Activated T-cell treated with anti-CD3 and anti-CD28 coated beads for 4 hours (primary cell): Measurements from ENCODE around the gene GABBR1.

Source experiments
- DNase-seq: peaks from one replicate; pipeline ENCODE4 v3.0.0-alpha.2; 2020

The GABBR1 gene

DNA sequence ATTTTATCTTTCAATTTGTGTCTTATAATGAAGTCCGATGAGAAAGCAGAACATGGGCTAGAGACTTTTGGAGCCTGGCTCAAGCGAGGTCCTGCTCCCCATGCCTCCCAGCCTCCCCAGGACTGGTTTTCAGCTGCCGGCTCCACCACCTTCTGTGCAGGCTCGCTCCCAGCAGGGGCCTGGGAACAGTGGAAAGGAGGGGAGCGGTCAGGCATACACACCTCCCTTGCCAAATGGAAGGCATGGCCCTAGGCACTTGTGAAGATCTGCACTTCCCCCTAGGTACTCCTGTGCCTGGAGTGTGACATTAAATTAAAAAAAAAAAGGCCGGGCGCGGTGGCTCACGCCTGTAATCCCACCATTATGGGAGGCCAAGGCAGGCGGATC lies 19.2 kb upstream of the GABBR1 start:
- DNase-seq: no peak

DNA sequence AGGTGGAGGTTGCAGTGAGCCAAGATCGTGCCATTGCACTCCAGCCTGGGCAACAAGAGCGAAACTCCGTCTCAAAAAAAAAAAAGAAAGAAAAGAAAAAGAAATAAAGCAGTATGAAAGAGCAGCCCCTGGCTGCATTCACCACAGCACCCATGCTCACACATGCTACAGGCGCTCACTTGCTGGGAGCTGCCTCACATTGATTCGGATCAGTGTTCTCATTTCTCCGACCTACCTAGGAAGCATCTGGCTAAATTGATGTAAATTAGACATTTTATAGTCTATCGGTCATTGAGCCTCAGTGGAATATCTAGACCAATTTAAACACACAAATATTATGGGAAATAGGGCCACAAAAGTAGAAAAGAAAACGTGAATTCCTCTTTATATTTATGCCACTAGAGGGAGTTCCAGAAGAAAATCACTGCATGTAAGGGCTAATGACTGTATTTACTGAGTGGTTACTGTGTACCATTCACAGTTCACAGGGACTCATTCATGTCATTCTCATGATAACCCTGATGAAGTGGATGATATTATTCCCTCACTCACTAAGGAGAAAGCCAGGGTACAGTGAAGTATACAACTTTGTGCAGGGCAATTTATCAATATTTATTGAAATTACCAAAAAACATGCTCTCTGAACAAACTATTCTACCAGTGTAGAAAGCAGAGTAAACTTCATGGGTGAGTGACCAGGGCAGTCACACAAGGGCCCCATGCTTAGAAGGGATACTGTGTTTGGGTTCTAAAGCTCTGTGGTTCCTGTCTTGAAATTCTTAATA lies 18.6 kb upstream of the GABBR1 start:
- DNase-seq: no peak

DNA sequence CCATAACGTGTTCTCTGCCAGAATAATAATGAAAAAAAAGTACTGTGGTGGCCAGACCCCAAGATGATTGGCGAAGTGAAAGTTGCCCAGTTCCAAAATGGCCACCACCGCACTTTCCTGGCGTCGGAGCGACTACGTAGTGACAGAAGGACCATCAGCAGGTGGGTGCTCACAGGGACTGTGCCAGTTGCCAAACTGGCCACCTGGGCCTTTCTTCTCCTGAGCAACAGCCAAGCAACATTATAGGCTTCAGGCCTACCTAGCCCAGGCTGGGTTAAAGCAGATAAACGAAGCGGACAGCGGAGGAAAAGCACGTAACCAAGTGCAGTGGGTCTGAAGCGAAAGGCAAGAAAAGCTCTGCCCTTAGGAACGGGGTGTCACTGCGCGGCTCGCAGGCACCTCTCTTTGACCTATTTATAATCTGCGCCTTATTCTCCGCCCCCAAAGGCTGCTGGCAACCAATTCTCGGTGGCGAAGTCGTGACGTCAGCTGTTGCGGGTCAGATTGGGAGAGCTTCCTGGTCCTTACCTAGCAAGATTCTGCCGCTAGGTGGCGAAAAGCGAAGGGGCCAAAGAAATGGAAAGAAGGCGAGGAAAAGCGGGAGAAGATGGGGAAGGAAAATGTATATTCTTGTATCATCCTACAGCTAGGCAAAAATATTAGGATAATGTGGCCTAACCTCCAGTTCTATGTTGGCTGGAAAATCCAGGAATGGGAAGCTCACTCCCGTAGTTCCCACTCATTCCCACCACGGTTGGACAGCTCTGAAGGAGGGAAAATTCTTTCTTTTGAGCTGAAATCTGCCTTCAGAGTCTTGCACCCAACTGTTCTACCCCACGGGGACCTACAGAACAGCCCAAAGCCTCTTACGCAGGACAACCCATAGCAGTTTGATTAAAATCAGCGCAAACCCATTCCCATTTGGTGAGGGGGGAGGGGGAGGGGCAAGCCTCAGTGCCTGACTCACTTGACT lies 17.0 kb upstream of the GABBR1 start:
- peak; percentile 99 for DNase-seq

DNA sequence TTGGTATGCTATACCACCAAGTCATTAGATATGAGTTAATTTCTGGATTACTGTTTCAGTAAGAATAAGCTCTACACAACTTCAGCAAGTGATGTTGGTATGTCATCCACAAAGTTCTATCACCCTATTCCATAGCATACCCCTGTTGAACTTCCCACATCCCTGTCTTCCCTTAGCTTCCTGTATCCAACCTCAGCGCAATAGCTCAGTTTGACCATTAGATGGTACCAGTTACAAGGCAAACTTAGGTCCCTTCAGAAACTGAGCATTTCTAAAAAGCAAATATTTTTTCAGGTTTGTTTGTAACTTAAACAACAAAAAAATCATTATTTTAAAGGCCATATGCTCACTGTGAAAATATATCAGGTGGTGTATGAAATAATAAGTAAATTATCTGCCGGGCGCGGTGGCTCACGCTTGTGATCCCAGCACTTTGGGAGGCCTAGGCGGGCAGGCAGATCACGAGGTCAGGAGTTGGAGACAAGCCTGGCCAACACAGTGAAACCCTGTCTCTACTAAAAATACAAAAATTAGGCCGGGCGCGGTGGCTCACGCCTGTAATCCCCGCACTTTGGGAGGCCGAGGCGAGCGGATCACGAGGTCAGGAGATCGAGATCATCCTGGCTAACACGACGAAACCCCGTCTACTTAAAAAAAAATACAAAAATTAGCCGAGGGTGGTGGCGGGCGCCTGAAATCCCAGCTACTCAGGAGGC lies 15.1 kb upstream of the GABBR1 start:
- DNase-seq: no peak

DNA sequence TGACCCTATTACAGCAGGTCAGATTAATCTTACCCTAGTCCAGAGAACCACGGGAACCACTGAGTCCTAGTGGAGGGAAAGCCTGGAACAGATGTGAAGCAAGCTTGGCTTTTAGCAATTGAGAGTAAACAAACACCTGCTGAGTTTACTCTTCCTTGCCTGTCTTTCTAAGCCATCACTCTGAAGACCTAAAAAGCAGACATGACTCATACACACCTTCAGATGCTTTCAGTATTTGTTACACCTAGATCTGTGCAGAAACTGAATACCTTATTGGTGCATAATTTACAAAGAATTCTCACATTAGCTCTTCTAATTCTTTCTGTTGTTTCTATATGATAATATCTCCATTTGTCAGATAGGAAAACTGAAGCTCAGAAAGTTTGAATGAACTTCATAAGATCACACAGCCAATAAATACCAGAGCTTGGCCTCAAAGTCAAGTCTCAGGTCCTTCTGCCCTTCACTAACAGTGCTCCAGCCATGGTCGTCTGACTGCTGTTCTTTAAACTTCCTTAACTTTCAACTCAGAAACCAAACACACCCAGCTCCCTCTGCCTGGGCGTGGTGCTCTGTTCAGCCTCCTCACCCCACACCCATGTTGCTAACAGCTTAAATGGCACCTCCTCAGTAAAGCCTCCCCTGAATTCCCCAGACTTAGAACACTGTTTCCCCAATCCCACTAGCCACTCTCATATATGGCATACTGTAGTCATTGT lies 8.6 kb upstream of the GABBR1 start:
- DNase-seq: no peak

DNA sequence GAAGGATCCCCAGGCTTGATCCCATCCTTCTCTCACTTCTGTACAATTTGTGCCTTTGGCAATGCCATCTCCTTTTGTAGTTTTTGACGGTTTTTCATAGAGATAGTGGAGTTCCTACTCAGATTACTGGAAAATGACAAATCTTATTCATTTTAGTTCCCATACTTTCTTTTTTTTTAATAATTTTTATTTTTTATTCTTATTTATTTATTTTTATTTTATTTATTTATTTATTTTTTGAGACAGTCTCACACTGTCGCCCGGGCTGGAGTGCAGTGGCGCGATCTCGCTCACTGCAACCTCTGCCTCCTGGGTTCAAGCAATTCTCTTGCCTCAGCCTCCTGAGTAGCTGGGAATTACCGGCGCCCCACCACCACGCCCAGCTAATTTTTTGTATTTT lies 4.3 kb upstream of the GABBR1 start:
- DNase-seq: no peak

DNA sequence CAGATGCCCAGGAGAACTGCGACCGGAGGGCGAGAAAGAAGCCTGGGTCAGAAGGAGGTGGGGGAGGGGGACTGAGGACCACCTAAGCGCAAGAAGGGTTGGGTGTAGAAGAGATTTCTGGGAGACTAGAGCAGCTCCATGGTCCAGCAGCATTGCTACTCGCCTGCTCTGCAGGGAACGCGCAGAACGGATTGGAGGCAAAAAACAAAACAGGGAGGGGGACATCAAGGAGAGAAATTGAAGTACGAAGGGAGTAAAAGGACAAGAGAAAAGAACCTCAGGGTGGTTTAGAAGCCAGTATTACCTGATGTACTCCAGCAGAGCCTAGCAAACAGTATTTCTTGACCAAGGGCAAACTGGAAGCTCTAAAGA lies 537 bp upstream of the GABBR1 start:
- no peak for DNase-seq

DNA sequence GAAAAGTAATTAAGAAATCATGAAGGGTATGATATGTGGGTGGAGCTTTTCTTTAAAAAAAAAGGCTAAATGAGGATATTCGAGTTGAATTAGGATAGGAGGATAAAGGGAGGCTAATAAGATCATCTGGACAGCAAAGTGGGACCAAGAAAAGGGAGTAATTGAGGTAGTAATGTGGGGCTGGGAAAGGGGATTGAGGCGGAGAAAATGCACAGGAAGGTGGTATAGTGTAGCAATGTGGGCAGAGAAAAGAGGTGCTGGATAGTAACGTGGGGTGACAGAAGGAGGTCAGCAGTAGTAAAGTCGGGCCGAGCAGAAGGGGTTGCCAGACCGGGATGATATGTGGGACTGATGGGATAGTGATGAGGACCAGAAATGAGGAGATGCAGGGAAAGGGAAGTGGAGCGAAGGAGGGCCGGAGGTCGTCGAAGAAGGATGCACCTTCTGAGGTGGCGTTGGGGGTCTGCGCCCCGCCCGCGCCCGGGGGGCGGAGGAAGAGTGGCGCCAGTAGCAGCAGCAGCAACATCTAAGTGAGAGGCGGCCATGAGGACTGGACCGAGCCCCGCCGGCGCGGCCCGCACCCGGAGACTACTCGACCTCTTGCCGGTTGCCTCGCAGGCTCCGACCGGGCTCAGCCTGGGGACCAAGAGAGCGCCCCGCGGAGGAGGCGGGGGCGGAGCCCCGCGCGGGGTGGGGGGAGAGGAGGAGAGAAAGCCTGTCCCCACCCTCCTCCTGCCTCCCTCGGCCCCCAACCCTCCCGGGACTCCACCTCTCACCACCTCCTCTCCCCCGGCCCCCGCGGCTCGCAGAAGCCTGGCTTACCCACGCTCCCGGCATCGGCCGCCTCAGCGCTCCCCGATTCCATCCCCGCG lies 887 bp downstream of the GABBR1 start:
- DNase-seq: peak; percentile 55

DNA sequence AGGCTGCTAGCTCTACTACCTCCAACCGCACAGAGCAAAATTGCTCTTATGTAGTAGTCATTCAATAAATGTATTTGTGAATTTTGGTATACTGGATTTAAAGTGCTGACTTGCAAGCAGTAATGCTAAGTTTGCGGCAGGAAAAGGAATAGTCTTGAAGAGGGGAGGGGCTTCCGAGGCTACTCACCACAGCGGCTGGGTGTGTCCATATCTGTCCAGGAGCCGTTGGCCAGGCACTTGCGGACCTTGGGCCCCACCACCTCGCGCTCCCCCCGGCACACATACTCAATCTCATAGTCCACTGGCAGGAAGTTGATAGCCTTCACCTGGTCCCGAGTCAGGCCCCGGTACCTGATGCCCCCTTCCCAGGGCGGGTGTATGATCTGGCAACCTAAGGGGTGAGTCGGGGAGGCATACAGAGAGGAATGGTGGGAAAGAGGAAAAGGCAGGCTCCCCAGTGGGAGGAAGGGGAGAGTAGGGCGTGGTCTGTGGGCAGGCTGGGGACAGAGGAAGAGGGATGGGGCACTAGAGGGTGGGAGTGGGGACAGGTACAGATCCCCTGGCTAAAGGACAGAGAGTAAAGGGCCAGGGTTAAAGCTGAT lies 1.7 kb downstream of the GABBR1 start:
- no peak for DNase-seq

DNA sequence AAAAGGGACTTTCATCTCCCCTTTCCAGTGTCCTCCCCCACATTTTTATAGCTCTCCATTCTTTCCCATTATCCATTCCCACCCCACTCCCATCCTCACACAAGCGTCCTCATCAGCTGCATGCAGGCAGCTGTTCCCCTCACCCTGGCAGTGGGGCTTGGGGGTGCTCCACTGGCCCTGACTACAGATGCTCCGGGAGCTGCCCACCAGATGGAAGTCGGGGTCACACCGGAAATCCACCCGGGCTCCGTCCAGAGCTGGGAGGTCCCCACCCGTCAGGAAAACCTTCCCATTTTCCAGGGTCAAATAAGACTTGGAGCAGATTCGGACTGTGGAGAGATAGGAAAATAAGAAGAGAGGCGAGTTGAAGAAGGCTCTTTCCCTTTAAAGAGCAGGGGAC lies 2.7 kb downstream of the GABBR1 start:
- no peak for DNase-seq

DNA sequence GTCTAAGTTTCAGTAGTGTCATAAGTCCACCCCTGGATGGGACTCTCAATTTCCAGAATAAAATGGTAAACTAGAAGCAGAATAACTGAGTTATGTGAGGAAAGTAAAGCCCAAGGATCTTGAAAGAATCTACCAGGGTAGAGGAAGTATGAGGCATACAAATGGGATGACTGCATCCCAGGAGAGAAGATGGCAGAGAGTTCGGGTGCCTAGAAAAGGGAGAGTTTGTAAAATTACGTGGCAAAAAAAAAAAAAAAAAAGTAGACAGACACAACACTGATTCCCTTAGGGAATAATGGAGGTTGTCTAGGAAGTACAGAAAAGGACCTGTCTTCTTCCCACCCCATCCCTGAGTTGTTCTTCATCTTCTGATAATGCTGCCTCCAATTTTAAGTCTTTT lies 3.4 kb downstream of the GABBR1 start:
- DNase-seq: no peak

DNA sequence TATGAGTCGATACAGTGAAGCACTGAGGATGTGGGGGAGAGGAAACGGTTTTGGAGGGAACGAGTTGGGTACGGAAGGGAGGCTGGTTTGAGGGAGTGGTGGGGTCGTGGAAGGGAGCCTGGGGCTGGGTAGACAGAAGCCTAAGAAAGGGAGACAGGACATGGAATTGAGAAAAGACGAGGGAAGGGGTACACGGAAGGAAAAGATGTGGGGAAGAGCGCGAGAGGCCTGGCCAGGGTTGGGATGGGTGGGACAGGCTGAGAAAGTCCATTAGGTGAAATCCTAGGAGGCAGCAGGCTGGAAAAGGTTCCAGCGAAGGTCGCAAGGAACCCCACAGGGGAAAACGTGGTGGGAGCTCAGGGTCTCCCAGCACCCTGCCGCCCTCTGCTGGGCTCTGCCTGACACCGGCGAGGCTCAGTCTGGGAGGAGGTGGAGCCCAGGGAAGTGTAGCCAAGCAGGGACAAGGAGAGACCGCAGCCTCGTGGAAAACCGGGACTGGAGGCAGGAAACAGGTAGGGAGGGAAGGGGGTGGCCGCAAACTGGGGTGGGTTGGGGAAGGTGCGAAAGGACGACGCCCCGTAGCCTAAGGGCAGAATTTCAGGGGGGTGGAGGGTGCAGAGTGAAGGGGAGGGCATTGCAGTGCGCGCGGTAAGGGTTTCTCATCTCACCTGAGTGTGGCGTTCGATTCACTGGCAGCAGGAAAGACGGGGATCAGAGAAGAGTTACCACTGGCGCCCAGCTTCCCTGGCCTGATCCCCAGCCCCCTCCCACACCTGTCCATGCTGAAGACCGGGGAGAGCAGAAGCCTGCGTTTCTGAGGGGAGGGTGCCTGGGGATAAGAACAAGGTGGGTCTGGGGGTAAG lies 4.3 kb downstream of the GABBR1 start:
- peak; percentile 43 for DNase-seq

DNA sequence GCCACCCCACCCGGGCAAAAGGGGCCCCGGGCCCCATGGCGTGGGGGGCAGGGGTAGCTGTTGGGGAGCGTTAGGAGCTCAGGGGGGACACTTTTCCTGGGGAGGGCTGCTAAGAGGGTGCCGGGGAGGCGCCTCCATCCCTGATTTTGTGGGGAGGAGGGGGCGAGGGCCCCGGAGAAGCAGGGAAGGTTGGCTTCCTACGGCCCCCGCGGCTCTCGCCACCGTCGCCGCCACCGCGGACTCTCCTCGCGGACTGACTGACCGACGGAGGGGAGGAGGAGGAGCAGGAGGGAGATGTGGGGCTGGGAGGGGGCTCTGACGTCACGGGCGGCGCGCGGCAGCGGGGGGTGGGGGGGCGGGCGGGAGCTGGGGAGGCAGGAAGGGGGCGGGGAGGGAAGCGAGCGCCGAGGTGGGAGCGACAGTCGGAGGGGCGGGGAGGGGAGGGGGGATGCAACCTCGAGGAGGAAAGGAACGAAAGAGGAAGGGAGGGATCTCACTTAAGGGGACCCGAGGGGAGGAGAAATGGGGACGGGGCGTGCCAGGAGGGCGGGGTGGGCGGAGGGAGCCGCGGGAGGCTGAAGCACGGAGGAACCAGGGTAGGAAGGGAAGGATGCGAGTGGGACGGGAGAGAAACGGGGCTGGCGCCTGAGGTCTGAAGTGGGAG lies 5.1 kb downstream of the GABBR1 start:
- peak; percentile 50 for DNase-seq

DNA sequence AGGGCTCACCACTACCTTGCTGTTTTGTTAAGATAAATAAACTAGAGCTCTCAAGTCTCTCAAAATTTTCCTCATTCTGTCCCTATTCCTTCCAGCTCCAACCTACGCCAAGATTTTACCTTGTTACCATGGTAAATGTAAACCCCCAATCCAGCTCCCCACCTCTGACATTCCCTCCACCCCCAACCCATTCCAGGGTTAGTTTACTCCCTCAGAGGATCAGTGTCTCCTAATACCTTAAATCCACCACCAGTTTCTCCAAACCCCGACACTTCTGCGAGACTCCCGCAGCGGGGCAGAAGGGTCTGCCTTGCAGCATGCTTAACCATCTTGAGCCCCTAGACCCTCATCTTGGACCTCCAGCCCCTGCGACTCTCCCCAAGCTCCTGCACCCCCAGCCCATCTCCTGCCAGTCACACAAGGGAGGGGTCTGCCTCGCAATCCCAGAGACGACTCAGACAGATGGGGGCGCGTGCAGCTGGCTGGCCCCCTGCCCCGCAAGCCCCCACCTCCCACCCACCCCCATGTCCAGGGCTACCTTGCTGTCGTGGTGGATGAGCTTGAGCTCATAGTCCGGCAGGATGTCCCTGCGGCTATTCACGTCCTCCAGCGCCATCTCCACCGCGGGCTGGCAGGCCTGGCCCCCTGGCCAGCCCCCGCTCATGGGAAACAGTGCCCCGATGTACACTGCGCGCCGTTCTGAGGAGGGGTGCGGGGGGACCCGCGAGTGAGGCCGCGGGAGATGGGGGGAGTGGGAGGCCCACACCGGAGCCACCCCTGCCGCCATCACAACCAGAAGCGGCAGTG lies 5.8 kb downstream of the GABBR1 start:
- no peak for DNase-seq

DNA sequence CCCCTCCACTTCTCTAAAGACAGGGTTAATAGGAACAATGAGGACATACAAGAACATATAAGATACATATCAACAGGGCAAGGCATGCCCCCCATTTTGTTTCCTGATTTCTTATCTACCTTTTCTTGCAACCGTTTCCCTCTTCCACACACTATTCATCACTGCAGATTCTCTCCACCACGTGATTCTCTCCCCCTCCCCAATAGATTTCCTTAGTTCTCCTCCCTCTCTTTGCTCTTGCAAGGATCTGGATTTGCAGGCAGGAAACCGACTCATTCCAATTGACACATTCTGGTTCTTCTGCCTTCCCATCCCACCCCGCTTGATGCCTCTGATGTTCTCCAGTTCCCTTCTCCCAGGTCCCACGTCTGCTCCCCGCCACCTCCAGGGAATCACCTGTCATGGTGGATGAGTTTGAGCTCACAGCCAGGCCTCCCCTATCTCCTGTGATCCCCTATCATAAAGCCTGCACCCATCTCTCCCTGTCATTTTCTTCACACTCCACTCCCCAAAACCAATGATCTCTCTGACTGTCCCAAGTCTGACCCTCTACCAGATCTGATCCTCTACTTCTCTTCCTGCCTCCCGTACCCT lies 7.5 kb downstream of the GABBR1 start:
- no peak for DNase-seq

DNA sequence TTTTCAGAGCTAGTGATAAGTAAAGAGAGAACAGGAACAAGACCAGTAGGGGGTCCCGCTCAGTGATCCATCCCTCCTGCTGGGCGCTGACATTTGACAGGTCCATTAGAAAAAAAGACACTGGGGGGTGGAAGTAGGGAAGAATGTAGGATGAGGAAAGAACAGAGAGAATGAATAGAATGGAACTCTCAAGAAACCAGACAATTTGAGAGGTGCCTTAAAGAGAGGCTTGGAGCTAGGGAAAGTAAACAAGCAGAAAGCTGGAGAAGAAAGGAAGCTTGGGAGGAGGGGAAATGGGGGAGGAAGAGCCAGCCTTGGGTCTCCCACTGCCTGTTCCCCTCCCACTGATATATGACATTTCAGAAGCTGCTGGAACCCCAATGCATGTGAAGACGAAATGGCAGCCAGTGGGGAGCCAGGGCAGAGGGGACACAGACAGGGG lies 8.4 kb downstream of the GABBR1 start:
- no peak for DNase-seq

DNA sequence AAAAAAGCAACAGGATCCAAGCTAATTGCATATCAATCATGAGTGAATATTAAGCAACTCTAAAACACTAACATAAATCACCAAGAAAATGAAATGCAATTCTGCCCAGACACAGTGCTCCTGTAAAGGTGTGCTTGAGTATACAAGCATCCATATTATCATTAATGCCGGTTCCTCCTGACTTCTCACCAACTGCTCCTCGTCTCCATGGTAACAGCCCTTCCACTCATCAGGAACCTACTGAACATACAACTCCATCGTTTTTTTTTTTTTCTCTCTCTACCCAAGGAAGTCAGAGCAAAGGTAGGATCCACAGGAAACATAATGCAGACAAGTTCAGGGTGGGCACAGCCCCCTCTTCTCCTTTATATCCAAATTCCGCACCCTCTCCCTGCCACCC lies 12.4 kb downstream of the GABBR1 start:
- no peak for DNase-seq

DNA sequence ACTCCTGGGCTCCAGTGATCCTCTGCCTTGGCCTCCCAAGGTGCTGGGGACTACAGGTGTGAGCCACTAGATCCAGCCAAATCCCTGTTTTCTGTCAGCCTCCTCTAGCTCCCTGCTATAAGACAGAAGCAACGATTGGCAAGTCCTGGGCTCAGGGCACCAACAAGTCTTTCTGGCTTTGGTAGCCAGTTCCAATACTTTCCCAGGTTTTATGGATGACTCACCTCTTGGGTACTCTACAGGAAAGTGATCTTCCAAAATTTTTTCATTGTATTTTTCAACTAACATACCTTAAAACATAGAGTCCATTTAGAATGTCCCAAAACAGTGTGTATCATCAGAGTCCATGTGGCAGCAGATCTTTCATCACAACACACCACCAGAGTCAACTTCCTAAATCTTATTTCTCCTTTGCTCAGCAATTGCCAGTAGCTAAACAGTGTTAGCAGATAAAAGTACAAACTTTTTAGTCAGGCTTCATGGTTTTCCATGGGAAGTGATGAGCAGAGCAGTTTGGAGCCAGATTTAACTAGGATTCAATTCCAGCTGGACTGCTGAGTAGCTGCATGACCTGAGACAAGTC lies 13.3 kb downstream of the GABBR1 start:
- DNase-seq: no peak
